NCI-H2171 (cell line): ENCODE results near the gene SLC25A40.
"Not testable (repeated sequence)": the region's sequence is repeated elsewhere in the genome, so short reads cannot be mapped to it uniquely, and the experiment has no call there.

Experiments
- DNase-seq: peaks from one replicate; lab custom pipeline; 2025; lab: John Stamatoyannopoulos, UW

Gene SLC25A40, protein sequence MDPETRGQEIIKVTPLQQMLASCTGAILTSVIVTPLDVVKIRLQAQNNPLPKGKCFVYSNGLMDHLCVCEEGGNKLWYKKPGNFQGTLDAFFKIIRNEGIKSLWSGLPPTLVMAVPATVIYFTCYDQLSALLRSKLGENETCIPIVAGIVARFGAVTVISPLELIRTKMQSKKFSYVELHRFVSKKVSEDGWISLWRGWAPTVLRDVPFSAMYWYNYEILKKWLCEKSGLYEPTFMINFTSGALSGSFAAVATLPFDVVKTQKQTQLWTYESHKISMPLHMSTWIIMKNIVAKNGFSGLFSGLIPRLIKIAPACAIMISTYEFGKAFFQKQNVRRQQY

DNA sequence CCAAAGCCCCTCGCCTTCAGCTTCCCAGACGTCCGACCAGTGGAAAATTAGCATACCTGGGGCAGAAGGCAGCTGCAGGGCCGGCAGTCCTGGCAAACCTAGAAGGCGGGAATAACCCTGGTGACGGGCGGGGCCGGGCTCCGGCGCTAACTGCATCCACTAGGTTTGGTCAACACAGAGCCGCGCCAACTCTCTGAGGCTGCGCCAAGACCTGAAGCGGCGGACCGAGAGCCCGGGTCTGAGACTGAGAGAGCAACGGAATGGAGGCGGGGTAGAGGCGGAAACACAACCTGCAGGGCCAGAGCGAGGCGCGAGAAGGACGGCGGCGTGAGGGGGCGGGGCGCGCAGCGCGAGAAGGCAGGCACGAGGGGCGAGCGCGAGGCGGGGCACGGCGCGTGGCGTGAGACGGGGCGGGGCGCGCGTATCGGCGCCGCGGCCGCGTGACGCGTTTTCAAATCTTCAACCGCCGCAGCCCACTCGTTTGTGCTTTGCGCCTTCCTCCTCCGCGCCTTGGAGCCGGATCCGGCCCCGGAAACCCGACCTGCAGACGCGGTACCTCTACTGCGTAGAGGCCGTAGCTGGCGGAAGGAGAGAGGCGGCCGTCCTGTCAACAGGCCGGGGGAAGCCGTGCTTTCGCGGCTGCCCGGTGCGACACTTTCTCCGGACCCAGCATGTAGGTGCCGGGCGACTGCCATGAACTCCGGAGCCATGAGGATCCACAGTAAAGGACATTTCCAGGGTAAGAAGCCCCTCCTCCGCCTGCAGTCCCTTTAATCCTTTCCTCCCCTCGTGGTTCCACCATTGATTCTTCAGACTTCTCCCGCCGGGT lies at the start of gene SLC25A40, which contains the start of gene DBF4:
Gene SLC25A40, minus strand, starts transcription at position 321 of the 829 bp plus-strand sequence. CDS start 17,633 bp downstream, outside the sequence.
Gene DBF4, plus strand, starts transcription at position 454 of the 829 bp plus-strand sequence. Its CDS starts 240 bp downstream, at position 694.
- DNase-seq: peak; percentile 94

GRCh38 chr7:87922759-87923395 lies 46.7 kb upstream of the SLC25A40 start:
- DNase-seq: not testable (repeated sequence)

GRCh38 chr7:87920578-87920977 lies 44.4 kb upstream of the SLC25A40 start:
- no peak for DNase-seq

- DNase-seq: no peak
Observed at GRCh38 chr7:87919875-87920274, 43.7 kb upstream of the SLC25A40 start.

DNA sequence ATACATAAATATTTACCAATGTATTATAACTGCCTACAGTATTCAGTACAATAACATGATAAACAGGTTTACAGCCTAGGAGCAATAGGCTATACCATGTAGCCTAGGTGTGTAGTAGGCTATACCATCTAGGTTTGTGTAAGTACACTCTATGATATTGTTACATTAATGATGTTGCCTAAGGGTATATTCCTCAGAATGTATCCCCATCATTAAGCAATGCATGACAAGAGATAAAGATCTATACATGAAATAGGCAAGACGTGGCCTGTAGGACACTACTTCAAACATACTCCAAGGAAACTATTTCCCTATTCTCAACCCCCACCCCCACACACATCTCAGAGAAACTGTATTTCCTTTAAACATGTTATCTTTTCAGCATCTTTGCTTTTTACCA lies 42.6 kb upstream of the SLC25A40 start:
- no peak for DNase-seq

GRCh38 chr7:87912121-87912520 lies 36.0 kb upstream of the SLC25A40 start:
- no peak for DNase-seq

- not testable (repeated sequence) for DNase-seq
Observed at GRCh38 chr7:87908814-87909213, 32.7 kb upstream of the SLC25A40 start.

DNA sequence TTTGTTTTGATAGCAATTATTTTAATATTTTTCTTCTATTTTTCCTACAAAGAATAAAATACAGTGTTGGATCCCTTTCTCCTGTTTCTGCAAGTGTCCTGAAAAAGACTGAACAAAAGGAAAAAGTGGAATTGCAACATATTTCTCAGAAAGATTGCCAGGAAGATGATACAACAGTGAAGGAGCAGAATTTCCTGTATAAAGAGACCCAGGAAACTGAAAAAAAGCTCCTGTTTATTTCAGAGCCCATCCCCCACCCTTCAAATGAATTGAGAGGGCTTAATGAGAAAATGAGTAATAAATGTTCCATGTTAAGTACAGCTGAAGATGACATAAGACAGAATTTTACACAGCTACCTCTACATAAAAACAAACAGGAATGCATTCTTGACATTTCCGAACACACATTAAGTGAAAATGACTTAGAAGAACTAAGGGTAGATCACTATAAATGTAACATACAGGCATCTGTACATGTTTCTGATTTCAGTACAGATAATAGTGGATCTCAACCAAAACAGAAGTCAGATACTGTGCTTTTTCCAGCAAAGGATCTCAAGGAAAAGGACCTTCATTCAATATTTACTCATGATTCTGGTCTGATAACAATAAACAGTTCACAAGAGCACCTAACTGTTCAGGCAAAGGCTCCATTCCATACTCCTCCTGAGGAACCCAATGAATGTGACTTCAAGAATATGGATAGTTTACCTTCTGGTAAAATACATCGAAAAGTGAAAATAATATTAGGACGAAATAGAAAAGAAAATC lies 31.2 kb upstream of the SLC25A40 start:
- DNase-seq: not testable (repeated sequence)

GRCh38 chr7:87899255-87899654 lies 23.1 kb upstream of the SLC25A40 start:
- DNase-seq: no peak

GRCh38 chr7:87895363-87895762 lies 19.2 kb upstream of the SLC25A40 start:
- no peak for DNase-seq

DNA sequence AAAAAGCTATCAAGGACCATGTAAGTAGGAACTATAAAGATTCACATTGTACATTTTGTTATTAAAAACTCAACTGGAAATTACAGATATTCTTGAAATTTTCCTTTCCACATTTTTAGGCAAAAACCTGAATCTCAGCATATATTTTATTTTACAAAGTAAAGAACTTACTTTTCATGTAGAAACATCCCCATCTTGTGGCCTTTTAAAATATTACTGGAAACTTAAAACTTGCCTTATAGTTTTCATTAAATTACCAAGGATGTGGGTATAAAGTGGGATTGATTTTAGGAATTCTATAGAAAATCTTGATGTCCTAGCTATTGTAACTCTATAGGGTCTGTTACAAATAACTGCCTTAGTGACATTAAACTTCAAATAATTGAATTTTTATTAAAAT lies 10.7 kb upstream of the SLC25A40 start:
- no peak for DNase-seq

DNA sequence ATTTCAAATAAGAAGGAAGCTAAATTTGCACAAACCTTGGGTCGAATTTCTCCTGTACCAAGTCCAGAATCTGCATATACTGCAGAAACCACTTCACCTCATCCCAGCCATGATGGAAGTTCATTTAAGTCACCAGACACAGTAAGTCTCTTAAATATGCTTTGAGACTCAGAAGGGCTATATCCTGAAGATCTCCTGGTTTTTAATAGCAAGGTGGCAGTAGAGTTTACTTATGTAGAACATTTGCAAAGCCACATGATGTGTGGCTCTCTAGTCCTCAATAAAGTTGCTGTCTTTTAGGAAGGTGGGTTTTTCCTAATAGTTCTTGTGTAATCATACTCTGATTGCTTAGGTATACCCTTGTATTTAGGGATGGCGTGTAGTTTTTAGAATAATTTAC lies 8.9 kb upstream of the SLC25A40 start:
- DNase-seq: no peak

DNA sequence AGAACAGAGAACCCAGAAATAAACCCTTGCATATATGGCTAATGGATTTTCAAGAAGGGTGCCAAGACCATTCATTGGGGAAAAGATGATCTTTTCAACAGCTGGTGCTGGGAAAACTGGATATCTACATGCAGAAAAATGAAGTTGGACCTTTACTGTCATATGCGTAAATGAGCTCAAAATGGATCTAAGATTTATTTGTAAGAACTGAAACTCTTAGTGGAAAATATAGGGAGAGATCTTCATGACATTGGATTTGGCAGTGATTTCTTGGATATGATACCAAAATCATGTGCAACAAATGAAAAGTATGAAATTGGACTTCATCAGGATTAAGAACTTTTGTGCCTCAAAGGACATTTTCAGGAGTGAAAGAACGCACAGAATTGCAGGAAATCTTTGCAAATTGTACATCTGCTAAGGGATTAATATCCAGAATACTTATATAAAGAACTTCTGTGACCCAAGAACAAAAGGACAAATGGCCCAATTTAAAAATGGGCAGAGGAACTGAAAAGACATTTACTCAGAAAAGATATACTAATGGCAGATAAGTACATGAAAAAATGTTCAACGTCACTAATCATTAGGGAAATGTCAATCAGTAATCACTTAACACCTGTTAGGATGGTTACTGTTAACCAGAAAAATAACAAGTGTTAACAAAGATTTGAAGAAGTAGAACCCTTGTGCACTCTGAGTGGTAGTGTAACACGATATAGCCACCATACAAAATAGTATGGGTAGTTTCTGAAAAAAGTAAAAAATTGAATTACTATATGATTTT lies 6.2 kb upstream of the SLC25A40 start:
- no peak for DNase-seq

DNA sequence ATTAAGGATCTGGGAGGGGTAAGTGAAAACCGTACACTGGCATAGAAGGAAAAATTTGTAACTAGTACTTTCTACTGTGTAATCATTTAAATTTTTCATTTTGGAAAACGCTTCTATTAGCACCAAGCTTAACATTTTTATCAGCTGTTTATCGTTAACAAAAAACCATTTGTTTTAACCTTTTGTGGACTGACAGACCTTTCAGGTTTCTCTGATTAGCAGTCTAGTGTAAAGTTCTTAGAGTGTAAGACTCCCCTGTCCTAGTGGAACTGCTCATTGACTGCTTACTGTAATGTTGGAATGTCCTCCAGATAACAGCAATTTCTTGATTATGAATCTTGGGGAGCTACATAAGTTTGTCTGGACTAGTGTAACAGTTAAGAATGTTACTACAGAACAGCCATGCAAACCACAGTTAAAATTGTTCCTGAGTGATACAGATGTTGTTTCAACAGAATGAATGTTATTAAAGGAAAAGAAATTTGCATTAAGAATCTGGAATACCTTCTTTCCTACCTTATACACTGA lies 2.1 kb upstream of the SLC25A40 start:
- DNase-seq: no peak

GRCh38 chr7:87877366-87878040 lies 1.3 kb upstream of the SLC25A40 start:
- DNase-seq: no peak

- DNase-seq: peak; percentile 50
Observed at GRCh38 chr7:87876869-87877234, 692 bp upstream of the SLC25A40 start.

DNA sequence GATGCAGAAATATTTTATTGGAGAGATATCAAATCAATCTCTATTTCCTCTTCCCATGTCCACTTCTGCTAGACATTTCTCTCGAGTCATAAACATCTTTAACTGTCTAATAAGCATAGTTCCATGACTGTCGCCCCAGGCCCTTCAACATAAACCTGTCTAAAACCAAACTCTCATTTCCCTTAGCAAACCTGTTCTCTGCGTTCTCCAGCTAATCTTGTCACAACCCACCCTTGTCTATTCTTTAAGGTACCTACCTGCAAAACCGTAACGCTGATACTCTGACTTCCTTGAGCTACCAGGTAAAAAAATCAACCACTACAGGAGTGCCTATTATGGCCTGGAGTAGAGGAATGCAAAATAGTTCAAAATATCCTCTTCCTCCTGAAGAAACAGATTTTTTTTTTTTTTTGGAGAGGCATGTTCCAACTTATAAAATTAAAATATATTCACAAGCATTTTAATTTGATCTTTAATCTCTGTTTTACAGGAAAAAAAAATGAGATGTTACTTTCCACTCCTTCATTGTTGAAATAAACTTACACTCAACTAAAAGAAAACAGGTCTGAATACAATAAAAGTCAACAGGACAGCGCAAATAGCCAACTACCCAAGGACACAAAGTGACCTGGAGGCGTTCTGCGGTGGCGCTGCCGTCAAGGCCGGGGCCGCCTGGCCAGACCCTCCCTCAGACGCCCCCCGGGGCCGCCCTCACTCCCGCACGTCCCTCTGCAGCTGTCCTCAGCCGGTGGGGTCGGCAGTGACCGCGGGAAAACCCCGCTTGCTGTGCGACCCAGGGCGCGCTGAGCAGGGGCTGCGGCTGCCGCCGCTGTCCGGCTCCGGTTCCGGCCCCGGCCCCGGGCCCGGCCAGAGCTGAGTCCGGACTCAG lies 765 bp downstream of the SLC25A40 start:
- no peak for DNase-seq

- no peak for DNase-seq
Observed at GRCh38 chr7:87874066-87874465, 2.1 kb downstream of the SLC25A40 start.

DNA sequence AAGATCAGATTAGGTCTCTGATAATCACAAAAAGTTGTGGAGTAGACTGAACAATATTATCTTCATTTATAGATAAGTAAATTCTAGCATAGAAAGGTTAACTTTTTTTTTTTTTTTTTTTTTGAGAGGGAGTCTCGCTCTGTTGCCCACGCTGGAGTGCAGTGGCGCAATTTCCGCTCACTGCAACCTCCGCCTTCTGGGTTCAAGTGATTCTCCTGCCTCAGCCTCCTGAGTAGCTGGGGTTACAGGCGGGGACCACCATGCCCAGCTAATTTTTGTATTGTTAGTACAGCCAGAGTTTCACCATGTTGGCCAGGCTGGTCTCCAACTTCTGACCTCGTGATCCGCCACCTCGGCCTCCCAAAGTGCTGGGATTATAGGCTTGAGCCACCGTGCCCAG lies 2.8 kb downstream of the SLC25A40 start:
- DNase-seq: not testable (repeated sequence)
